ENCODE results near the gene ANXA6.

Gene ANXA6

GRCh38 chr5:151056379-151057325 is 100.9 kb downstream of the ANXA6 start:
- no peak overlapping the region for H3K27ac Mint-ChIP-seq
- no peaks in the 10 kb centered on the region for H3K9me3 Mint-ChIP-seq (ENCODE audit: low read depth)
- H3K36me3 Mint-ChIP-seq = peaks cover 9% of the 10 kb centered on the region
- H3K4me3 Mint-ChIP-seq = no peak overlapping the region
- H3K27me3 Mint-ChIP-seq = no peaks in the 10 kb centered on the region
- peaks cover 33% of the 10 kb centered on the region for H3K4me1 Mint-ChIP-seq (ENCODE audit: low read depth)

- Mint-ChIP-seq H3K4me1 (ENCODE audit: low read depth) (peaks cover 23% of the 10 kb centered on the region), H3K36me3 (peaks cover 11% of the 10 kb centered on the region), H3K4me3 (no peak overlapping the region), H3K9me3 (ENCODE audit: low read depth) (no peaks in the 10 kb centered on the region), H3K27ac (no peak overlapping the region), H3K27me3 (no peaks in the 10 kb centered on the region)
These were observed 102.2 kb downstream of the ANXA6 start for GRCh38 chr5:151055336-151055735.

- H3K27me3 Mint-ChIP-seq = no peaks in the 10 kb centered on the region
- no peak overlapping the region for H3K27ac Mint-ChIP-seq
- H3K4me3 Mint-ChIP-seq = no peak overlapping the region
- peaks cover 17% of the 10 kb centered on the region for H3K4me1 Mint-ChIP-seq (ENCODE audit: low read depth)
- H3K36me3 Mint-ChIP-seq = peaks cover 11% of the 10 kb centered on the region
- H3K9me3 Mint-ChIP-seq (ENCODE audit: low read depth) = no peaks in the 10 kb centered on the region
These were observed 102.9 kb downstream of the ANXA6 start for GRCh38 chr5:151054709-151055108.

- H3K27me3 Mint-ChIP-seq = no peaks in the 10 kb centered on the region
- H3K9me3 Mint-ChIP-seq (ENCODE audit: low read depth) = no peaks in the 10 kb centered on the region
- H3K27ac Mint-ChIP-seq = peak overlapping the region; percentile 7
- no peak overlapping the region for H3K4me3 Mint-ChIP-seq
- H3K4me1 Mint-ChIP-seq (ENCODE audit: low read depth) = peaks cover 9% of the 10 kb centered on the region
- peaks cover 8% of the 10 kb centered on the region for H3K36me3 Mint-ChIP-seq
These were observed 103.7 kb downstream of the ANXA6 start for GRCh38 chr5:151053796-151054462.

- H3K27ac Mint-ChIP-seq = no peak overlapping the region
- no peak overlapping the region for H3K4me3 Mint-ChIP-seq
- peaks cover 9% of the 10 kb centered on the region for H3K4me1 Mint-ChIP-seq (ENCODE audit: low read depth)
- H3K9me3 Mint-ChIP-seq (ENCODE audit: low read depth) = no peaks in the 10 kb centered on the region
- H3K36me3 Mint-ChIP-seq = peaks cover 11% of the 10 kb centered on the region
- no peaks in the 10 kb centered on the region for H3K27me3 Mint-ChIP-seq
These were observed 104.7 kb downstream of the ANXA6 start for GRCh38 chr5:151052836-151053235.

GRCh38 chr5:151051931-151052608 is 105.5 kb downstream of the ANXA6 start:
- H3K27me3 Mint-ChIP-seq = no peaks in the 10 kb centered on the region
- H3K9me3 Mint-ChIP-seq (ENCODE audit: low read depth) = no peaks in the 10 kb centered on the region
- peaks cover 12% of the 10 kb centered on the region for H3K36me3 Mint-ChIP-seq
- no peak overlapping the region for H3K4me3 Mint-ChIP-seq
- H3K27ac Mint-ChIP-seq = peak overlapping the region; percentile 46
- H3K4me1 Mint-ChIP-seq (ENCODE audit: low read depth) = peaks cover 9% of the 10 kb centered on the region

- H3K4me1 Mint-ChIP-seq (ENCODE audit: low read depth) = peaks cover 9% of the 10 kb centered on the region
- H3K27ac Mint-ChIP-seq = peak overlapping the region; percentile 46
- H3K27me3 Mint-ChIP-seq = no peaks in the 10 kb centered on the region
- no peak overlapping the region for H3K4me3 Mint-ChIP-seq
- peaks cover 12% of the 10 kb centered on the region for H3K36me3 Mint-ChIP-seq
- no peaks in the 10 kb centered on the region for H3K9me3 Mint-ChIP-seq (ENCODE audit: low read depth)
These were observed 106.3 kb downstream of the ANXA6 start for GRCh38 chr5:151051066-151051930.
